Measurements from ENCODE around the gene ANAPC15.

Gene ANAPC15

GRCh38 chr11:72079819-72080325, 32.6 kb downstream of the ANAPC15 start:
- Histone ChIP-seq H3K4me3 (ENCODE audit: low read depth, low read length, poor library complexity, severe bottlenecking) (peak overlapping the region; percentile 83), H3K79me2 (ENCODE audit: insufficient read depth, low read length) (peaks cover 47% of the 10 kb centered on the region), H3K27me3 (ENCODE audit: insufficient read depth, low read length) (no peaks in the 10 kb centered on the region), H3K4me1 (ENCODE audit: insufficient read depth, low read length, severe bottlenecking) (peaks cover 49% of the 10 kb centered on the region), H3K9me2 (ENCODE audit: low read depth, low read length) (no peaks in the 10 kb centered on the region), H4K20me1 (ENCODE audit: insufficient read depth, low read length) (no peaks in the 10 kb centered on the region), H3F3A (ENCODE audit: insufficient read depth, low read length) (no peaks in the 10 kb centered on the region), H2AFZ (ENCODE audit: low read length) (no peak overlapping the region), H3K36me3 (ENCODE audit: insufficient read depth, low read length) (peaks cover 11% of the 10 kb centered on the region; the same call in 1 of the 2 replicates), H3K27ac (ENCODE audit: low read depth, low read length, poor library complexity, severe bottlenecking) (peak overlapping the region; percentile 68), H3K9ac (ENCODE audit: low read length) (peak overlapping the region; percentile 72), H3K4me2 (ENCODE audit: low read length) (peak overlapping the region; percentile 83), H3K9me3 (ENCODE audit: low read length) (no peaks in the 10 kb centered on the region)
- TF ChIP-seq, protein P1, sequence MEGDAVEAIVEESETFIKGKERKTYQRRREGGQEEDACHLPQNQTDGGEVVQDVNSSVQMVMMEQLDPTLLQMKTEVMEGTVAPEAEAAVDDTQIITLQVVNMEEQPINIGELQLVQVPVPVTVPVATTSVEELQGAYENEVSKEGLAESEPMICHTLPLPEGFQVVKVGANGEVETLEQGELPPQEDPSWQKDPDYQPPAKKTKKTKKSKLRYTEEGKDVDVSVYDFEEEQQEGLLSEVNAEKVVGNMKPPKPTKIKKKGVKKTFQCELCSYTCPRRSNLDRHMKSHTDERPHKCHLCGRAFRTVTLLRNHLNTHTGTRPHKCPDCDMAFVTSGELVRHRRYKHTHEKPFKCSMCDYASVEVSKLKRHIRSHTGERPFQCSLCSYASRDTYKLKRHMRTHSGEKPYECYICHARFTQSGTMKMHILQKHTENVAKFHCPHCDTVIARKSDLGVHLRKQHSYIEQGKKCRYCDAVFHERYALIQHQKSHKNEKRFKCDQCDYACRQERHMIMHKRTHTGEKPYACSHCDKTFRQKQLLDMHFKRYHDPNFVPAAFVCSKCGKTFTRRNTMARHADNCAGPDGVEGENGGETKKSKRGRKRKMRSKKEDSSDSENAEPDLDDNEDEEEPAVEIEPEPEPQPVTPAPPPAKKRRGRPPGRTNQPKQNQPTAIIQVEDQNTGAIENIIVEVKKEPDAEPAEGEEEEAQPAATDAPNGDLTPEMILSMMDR (IDR thresholded peaks at IDR 0.05; ENCODE audit: low read length) = no peak
- no peak for TF ChIP-seq EZH2 (IDR thresholded peaks at IDR 0.05; ENCODE audit: borderline replicate concordance, low read length)

GRCh38 chr11:72078477-72078876, 34.0 kb downstream of the ANAPC15 start:
- H3K36me3 ChIP-seq (ENCODE audit: insufficient read depth, low read length) = peaks cover 11% of the 10 kb centered on the region; the same call in 1 of the 2 replicates
- no peaks in the 10 kb centered on the region for H3K9me2 ChIP-seq (ENCODE audit: low read depth, low read length)
- H3K79me2 ChIP-seq (ENCODE audit: insufficient read depth, low read length) = peaks cover 57% of the 10 kb centered on the region
- no peaks in the 10 kb centered on the region for H3K9me3 ChIP-seq (ENCODE audit: low read length)
- no peaks in the 10 kb centered on the region for H4K20me1 ChIP-seq (ENCODE audit: insufficient read depth, low read length)
- H2AFZ ChIP-seq (ENCODE audit: low read length) = no peak overlapping the region
- peak overlapping the region; percentile 83 for H3K4me3 ChIP-seq (ENCODE audit: low read depth, low read length, poor library complexity, severe bottlenecking)
- H3K4me2 ChIP-seq (ENCODE audit: low read length) = peak overlapping the region; percentile 83
- no peaks in the 10 kb centered on the region for H3F3A ChIP-seq (ENCODE audit: insufficient read depth, low read length)
- peaks cover 49% of the 10 kb centered on the region for H3K4me1 ChIP-seq (ENCODE audit: insufficient read depth, low read length, severe bottlenecking)
- no peaks in the 10 kb centered on the region for H3K27me3 ChIP-seq (ENCODE audit: insufficient read depth, low read length)
- peak overlapping the region; percentile 72 for H3K9ac ChIP-seq (ENCODE audit: low read length)
- TF ChIP-seq EZH2 (IDR thresholded peaks at IDR 0.05; ENCODE audit: borderline replicate concordance, low read length) = no peak
- TF ChIP-seq, protein P1 (IDR thresholded peaks at IDR 0.05; ENCODE audit: low read length) = no peak
- H3K27ac ChIP-seq (ENCODE audit: low read depth, low read length, poor library complexity, severe bottlenecking) = peak overlapping the region; percentile 68

- Histone ChIP-seq H3F3A (ENCODE audit: insufficient read depth, low read length) (no peaks in the 10 kb centered on the region), H3K27ac (ENCODE audit: low read depth, low read length, poor library complexity, severe bottlenecking) (peak overlapping the region; percentile 1), H3K9me2 (ENCODE audit: low read depth, low read length) (no peaks in the 10 kb centered on the region), H3K9me3 (ENCODE audit: low read length) (no peaks in the 10 kb centered on the region), H3K4me2 (ENCODE audit: low read length) (no peak overlapping the region), H3K9ac (ENCODE audit: low read length) (no peak overlapping the region), H3K36me3 (ENCODE audit: insufficient read depth, low read length) (peaks cover 11% of the 10 kb centered on the region; the same call in 1 of the 2 replicates), H2AFZ (ENCODE audit: low read length) (no peak overlapping the region), H3K4me3 (ENCODE audit: low read depth, low read length, poor library complexity, severe bottlenecking) (no peak overlapping the region), H3K4me1 (ENCODE audit: insufficient read depth, low read length, severe bottlenecking) (peaks cover 62% of the 10 kb centered on the region), H4K20me1 (ENCODE audit: insufficient read depth, low read length) (no peaks in the 10 kb centered on the region), H3K79me2 (ENCODE audit: insufficient read depth, low read length) (peaks cover 83% of the 10 kb centered on the region), H3K27me3 (ENCODE audit: insufficient read depth, low read length) (no peaks in the 10 kb centered on the region)
- TF ChIP-seq, protein P1 (IDR thresholded peaks at IDR 0.05; ENCODE audit: low read length) = no peak
- TF ChIP-seq EZH2 (IDR thresholded peaks at IDR 0.05; ENCODE audit: borderline replicate concordance, low read length) = no peak
Observed at GRCh38 chr11:72075756-72076155, 36.7 kb downstream of the ANAPC15 start.

Data from OCI-LY1 (cell line).